Common myeloid progenitor, CD34-positive (primary cell): ENCODE results near the gene CDH23.
A peak's percentile ranks its signal among the peaks of the same experiment; 100 is the strongest.

ENCODE experiments used
- CTCF ChIA-PET: fragments of 350-600 bp; sonication (Branson Sonifier 250); formaldehyde crosslinking; loops from one replicate; lab custom pipeline; 2021; ENCODE audit warnings: antibody characterized with exemption; lab: Charles Lee
- POLR2A ChIA-PET: fragments of 350-600 bp; sonication (Branson Sonifier 250); formaldehyde crosslinking; loops from one replicate; lab custom pipeline; 2021; ENCODE audit warnings: antibody characterized with exemption; lab: Charles Lee
- DNase-seq, 3 donors: peaks; one replicate each; pipeline versions ENCODE4 v3.0.0 to v3.0.0-alpha.2; 2013
- H3K27ac ChIP-seq, 2 experiments: 1 replicate in 1 of 2; 2 replicates in 1 of 2; pipeline ENCODE4 v1.7.0; 2013; ENCODE audit warnings: inconsistent platforms in 2 of 2, low read length in 2 of 2, mild to moderate bottlenecking in 2 of 2, low read depth in 1 of 2, moderate library complexity in 1 of 2; ENCODE audit not compliant: severe bottlenecking in 2 of 2, insufficient read depth in 1 of 2, poor library complexity in 1 of 2
- H3K27me3 ChIP-seq, 5 experiments: replicated peaks in 2 of 5; 1 replicate in 3 of 5; 2 replicates in 2 of 5; pipeline versions ENCODE4 v1.6.1 to v1.7.0; 2013; ENCODE audit warnings: low read length in 4 of 5, mild to moderate bottlenecking in 2 of 5, moderate library complexity in 2 of 5, inconsistent platforms in 1 of 5; ENCODE audit not compliant: insufficient read depth in 5 of 5, control insufficient read depth in 4 of 5
- H3K36me3 ChIP-seq, 4 experiments: 1 replicate in 2 of 4; 2 replicates in 2 of 4; pipeline versions ENCODE4 v1.6.1 to v1.7.0; 2013; ENCODE audit warnings: low read length in 3 of 4, control low read depth in 1 of 4, mild to moderate bottlenecking in 1 of 4; ENCODE audit not compliant: control insufficient read depth in 4 of 4, insufficient read depth in 4 of 4
- H3K4me1 ChIP-seq, 4 experiments: 1 replicate in 3 of 4; 2 replicates in 1 of 4; pipeline versions ENCODE4 v1.6.1 to v1.7.1; 2013; ENCODE audit warnings: low read length in 3 of 4, mild to moderate bottlenecking in 3 of 4, control low read depth in 1 of 4, inconsistent platforms in 1 of 4, moderate library complexity in 1 of 4; ENCODE audit not compliant: control insufficient read depth in 4 of 4, insufficient read depth in 4 of 4; ENCODE audit errors: control extremely low read depth in 1 of 4
- H3K4me3 ChIP-seq, 7 experiments: 1 replicate in 4 of 7; 2 replicates in 3 of 7; pipeline versions ENCODE4 v1.5.1 to v1.7.0; 2013; ENCODE audit warnings: mild to moderate bottlenecking in 7 of 7, low read length in 6 of 7, moderate library complexity in 6 of 7, inconsistent platforms in 2 of 7, low read depth in 2 of 7, control low read depth in 1 of 7; ENCODE audit not compliant: insufficient read depth in 4 of 7, control insufficient read depth in 1 of 7; ENCODE audit errors: extremely low read depth in 1 of 7
- H3K9me3 ChIP-seq, 5 experiments: 1 replicate in 4 of 5; 2 replicates in 1 of 5; pipeline versions ENCODE4 v1.6.1 to v1.7.1; 2013; ENCODE audit warnings: low read length in 4 of 5, mild to moderate bottlenecking in 2 of 5, inconsistent platforms in 1 of 5, low read depth in 1 of 5, moderate library complexity in 1 of 5; ENCODE audit not compliant: control insufficient read depth in 4 of 5, insufficient read depth in 2 of 5; ENCODE audit errors: control extremely low read depth in 1 of 5
- WGBS: methylation state at CpG from one replicate; pipeline ENCODE4 v1.1.5; 2013; ENCODE audit not compliant: insufficient coverage; 5-methylcytosine and 5-hydroxymethylcytosine counted together

The CDH23 gene

GRCh38 chr10:71389768-71390460 lies 6.8 kb upstream of the CDH23 start:
- Histone ChIP-seq H3K9me3 (no peaks in the 10 kb centered on the region), H3K4me1 (peaks cover 0 to 12% (median 10%) of the 10 kb centered on the region in 4 experiments), H3K27me3 (peaks cover 0 to 8% (median 0%) of the 10 kb centered on the region in 5 experiments), H3K27ac (no peak overlapping the region), H3K36me3 (no peaks in the 10 kb centered on the region), H3K4me3 (peak overlapping the region in 1 of 7 experiments; percentile 19)
- CTCF ChIA-PET: interaction anchor here (0.7 to 8.0 kb wide), 12 partner anchors 8 to 318 kb away, joined by 3 to 42 read pairs (median 4); no protein-coding TSS in a partner anchor
- DNase-seq: no peak
- POLR2A ChIA-PET: no interaction called here
- 87% methylated on average over 13 of the region's 14 CpGs for WGBS

DNA sequence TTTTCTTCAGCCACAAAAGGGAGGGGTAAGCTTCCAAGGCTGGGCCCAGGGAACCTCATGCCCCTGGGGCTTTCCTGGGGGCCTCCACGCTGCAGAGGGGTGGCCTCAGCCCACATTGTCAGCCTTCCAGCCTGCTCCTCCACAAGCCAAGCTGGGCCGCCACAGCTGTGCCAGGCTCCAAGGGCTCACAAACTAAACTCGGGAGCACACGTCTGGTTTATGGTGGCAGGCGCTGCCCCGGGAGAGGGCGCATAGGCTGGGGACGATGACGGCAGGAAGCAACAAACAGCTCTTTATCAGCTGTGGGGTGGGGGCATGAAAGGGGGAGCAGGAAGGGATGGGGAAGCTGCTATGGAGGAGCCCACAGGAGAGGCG lies 6.3 kb upstream of the CDH23 start:
- Histone ChIP-seq H3K27me3 (peaks cover 0 to 10% (median 0%) of the 10 kb centered on the region in 5 experiments), H3K27ac (no peak overlapping the region), H3K36me3 (no peaks in the 10 kb centered on the region), H3K4me3 (peak overlapping the region in 1 of 7 experiments; percentile 19), H3K9me3 (no peaks in the 10 kb centered on the region), H3K4me1 (peaks cover 0 to 12% (median 10%) of the 10 kb centered on the region in 4 experiments)
- 4% methylated on average over 9 of the region's 10 CpGs for WGBS
- ChIA-PET CTCF (interaction anchor here (0.7 to 8.0 kb wide), 10 partner anchors 8 to 318 kb away, joined by 3 to 42 read pairs (median 8); no protein-coding TSS in a partner anchor), POLR2A (no interaction called here)
- peak; percentile 36 to 61 (median 55) for DNase-seq

- POLR2A ChIA-PET: no interaction called here
- peaks cover 0 to 15% (median 0%) of the 10 kb centered on the region in 5 experiments for H3K27me3 ChIP-seq
- no peaks in the 10 kb centered on the region for H3K9me3 ChIP-seq
- peaks cover 0 to 15% (median 11%) of the 10 kb centered on the region in 4 experiments for H3K4me1 ChIP-seq
- no peak overlapping the region for H3K27ac ChIP-seq
- WGBS: 98% methylated on average over 3 of the region's 3 CpGs
- no peak overlapping the region for H3K4me3 ChIP-seq
- CTCF ChIA-PET: interaction anchor here (1.1 to 8.0 kb wide), 8 partner anchors 8 to 317 kb away, joined by 3 to 42 read pairs (median 12); no protein-coding TSS in a partner anchor
- DNase-seq: no peak
- H3K36me3 ChIP-seq: no peaks in the 10 kb centered on the region
Observed at GRCh38 chr10:71390921-71391690, 5.6 kb upstream of the CDH23 start.

GRCh38 chr10:71391701-71392100 lies 5.0 kb upstream of the CDH23 start:
- WGBS: 100% methylated on average over 3 of the region's 5 CpGs
- no peaks in the 10 kb centered on the region for H3K9me3 ChIP-seq
- POLR2A ChIA-PET: no interaction called here
- H3K27ac ChIP-seq: no peak overlapping the region
- DNase-seq: no peak
- H3K27me3 ChIP-seq: peaks cover 0 to 15% (median 0%) of the 10 kb centered on the region in 5 experiments
- H3K36me3 ChIP-seq: no peaks in the 10 kb centered on the region
- CTCF ChIA-PET: interaction anchor here (1.5 to 8.0 kb wide), 4 partner anchors 7 to 218 kb away, joined by 6 to 42 read pairs (median 22); no protein-coding TSS in a partner anchor
- no peak overlapping the region for H3K4me3 ChIP-seq
- H3K4me1 ChIP-seq: peaks cover 0 to 15% (median 13%) of the 10 kb centered on the region in 4 experiments

DNA sequence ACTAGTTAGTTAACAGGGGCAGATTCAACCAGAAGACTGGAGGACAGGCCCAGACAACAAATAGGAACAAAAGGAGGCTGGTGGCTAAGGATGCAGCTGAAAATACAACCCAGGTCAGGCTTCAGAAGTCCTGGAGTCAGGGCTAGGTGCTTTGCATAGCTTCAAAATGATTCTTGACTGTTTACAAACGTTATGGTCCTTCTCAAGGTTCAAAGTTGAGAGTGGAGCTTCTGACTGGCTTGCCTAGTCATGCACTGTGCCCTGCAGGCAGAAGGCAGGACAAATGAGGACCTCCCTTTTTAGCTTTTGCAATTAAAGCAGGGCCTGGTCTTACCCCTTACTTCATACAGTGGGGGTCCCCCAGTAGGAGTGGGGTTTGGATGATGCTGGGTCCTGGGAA lies 4.4 kb upstream of the CDH23 start:
- Histone ChIP-seq H3K36me3 (no peaks in the 10 kb centered on the region), H3K27ac (no peak overlapping the region), H3K9me3 (no peaks in the 10 kb centered on the region), H3K27me3 (peaks cover 0 to 16% (median 5%) of the 10 kb centered on the region in 5 experiments), H3K4me1 (peaks cover 0 to 21% (median 18%) of the 10 kb centered on the region in 4 experiments), H3K4me3 (no peak overlapping the region)
- ChIA-PET CTCF (interaction anchor here (1.5 to 8.0 kb wide), 3 partner anchors 8 to 217 kb away, joined by 6 to 42 read pairs (median 9); no protein-coding TSS in a partner anchor), POLR2A (no interaction called here)
- DNase-seq: no peak
- whole genome bisulfite sequencing: 100% methylated on average over 1 of the region's 1 CpG

- H3K27me3 ChIP-seq: peaks cover 0 to 17% (median 13%) of the 10 kb centered on the region in 5 experiments
- no peak for DNase-seq
- H3K27ac ChIP-seq: no peak overlapping the region
- POLR2A ChIA-PET: no interaction called here
- no peaks in the 10 kb centered on the region for H3K9me3 ChIP-seq
- H3K4me3 ChIP-seq: no peak overlapping the region
- no peaks in the 10 kb centered on the region for H3K36me3 ChIP-seq
- peaks cover 0 to 28% (median 26%) of the 10 kb centered on the region in 4 experiments for H3K4me1 ChIP-seq
- 94% methylated on average over 15 of the region's 16 CpGs for WGBS
- CTCF ChIA-PET: interaction anchor here (0.7 to 8.0 kb wide), 6 partner anchors 9 to 216 kb away, joined by 3 to 42 read pairs (median 4); no protein-coding TSS in a partner anchor
Observed at GRCh38 chr10:71392791-71393781, 3.6 kb upstream of the CDH23 start.
